ENCODE data around the gene ATE1. TPM values are rescaled to one million over a fixed set of nuclear protein-coding genes. Genes with fewer than 3 reads are reported as not detected.
A peak's percentile ranks its signal among the peaks of the same experiment; 100 is the strongest.
"Not testable (repeated sequence)": the region's sequence is repeated elsewhere in the genome, so short reads cannot be mapped to it uniquely, and the experiment has no call there.

ATE1 gene
- total and polyA plus RNA-seq, 9 donors, result 8.9 to 36.6 (median 31.2) TPM

GRCh38 chr10:121974535-121975294, 46.9 kb upstream of the ATE1 start, which contains the start of gene NSMCE4A:
Gene NSMCE4A (minus strand): TSS chr10:121975217. CDS start chr10:121975165, 52 bp downstream.
- Histone ChIP-seq H3K9me3 (no peaks in the 10 kb centered on the region), H3K27ac (peak within 1 kb of the TSS; percentile 92 to 93), H3K36me3 (no peaks in the 10 kb centered on the region), H3K27me3 (no peaks in the 10 kb centered on the region), H3K4me1 (ENCODE audit: insufficient read depth) (peaks cover 7% of the 10 kb centered on the region), H3K4me3 (peak within 1 kb of the TSS; percentile 80)
- 0 to 1% (median 0%) methylated on average over 49 to 101 of the region's 101 CpGs for WGBS, 3 donors
- intact Hi-C loops (cut with DNase I), result loop anchor here in 1 of 4 donors (10.0 kb wide), 1 partner anchor 140 kb away; no protein-coding TSS in a partner anchor
- TF ChIP-seq, protein P1, sequence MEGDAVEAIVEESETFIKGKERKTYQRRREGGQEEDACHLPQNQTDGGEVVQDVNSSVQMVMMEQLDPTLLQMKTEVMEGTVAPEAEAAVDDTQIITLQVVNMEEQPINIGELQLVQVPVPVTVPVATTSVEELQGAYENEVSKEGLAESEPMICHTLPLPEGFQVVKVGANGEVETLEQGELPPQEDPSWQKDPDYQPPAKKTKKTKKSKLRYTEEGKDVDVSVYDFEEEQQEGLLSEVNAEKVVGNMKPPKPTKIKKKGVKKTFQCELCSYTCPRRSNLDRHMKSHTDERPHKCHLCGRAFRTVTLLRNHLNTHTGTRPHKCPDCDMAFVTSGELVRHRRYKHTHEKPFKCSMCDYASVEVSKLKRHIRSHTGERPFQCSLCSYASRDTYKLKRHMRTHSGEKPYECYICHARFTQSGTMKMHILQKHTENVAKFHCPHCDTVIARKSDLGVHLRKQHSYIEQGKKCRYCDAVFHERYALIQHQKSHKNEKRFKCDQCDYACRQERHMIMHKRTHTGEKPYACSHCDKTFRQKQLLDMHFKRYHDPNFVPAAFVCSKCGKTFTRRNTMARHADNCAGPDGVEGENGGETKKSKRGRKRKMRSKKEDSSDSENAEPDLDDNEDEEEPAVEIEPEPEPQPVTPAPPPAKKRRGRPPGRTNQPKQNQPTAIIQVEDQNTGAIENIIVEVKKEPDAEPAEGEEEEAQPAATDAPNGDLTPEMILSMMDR (IDR thresholded peaks at IDR 0.05), result peak in 2 of 3 donors; percentile 55 to 73
- peak; percentile 22 for TF ChIP-seq POLR2A (IDR thresholded peaks at IDR 0.05)
- TF ChIP-seq EP300 (IDR thresholded peaks at IDR 0.05), result no peak
- peak; percentile 72 to 85 (median 79) for DNase-seq

DNA sequence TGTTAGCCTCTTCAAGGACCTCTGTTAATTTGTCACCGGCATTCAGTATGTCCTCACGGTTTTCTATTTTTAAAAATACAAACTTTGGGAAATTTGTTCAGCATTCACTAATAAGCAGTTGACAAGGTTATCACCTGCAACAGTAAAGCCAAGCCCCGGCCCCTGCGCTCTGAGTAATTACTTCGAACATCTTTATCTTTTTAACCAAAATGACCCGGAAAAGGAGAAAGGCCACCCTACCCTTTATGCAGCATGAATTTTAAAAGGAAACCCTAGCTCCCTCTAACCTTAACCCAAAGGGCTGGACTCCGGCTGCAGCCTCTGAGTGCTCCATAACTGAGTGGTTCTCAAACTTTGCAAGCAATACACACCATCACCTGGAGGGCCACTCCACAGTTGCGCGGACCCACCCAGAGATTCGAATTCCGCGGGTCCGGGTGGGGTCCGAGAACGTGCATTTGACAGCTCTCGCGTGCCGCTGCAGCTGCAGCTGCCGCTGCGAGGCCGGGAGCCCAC, 46.2 kb upstream of the ATE1 start:
- no peak for TF ChIP-seq POLR2A (IDR thresholded peaks at IDR 0.05)
- no peak for TF ChIP-seq EP300 (IDR thresholded peaks at IDR 0.05)
- TF ChIP-seq, protein P1 (IDR thresholded peaks at IDR 0.05), result peak in 1 of 3 donors; percentile 9
- Histone ChIP-seq H3K36me3 (no peaks in the 10 kb centered on the region), H3K27me3 (no peaks in the 10 kb centered on the region), H3K9me3 (no peaks in the 10 kb centered on the region), H3K4me3 (peak overlapping the region; percentile 80), H3K27ac (peak overlapping the region; percentile 92 to 93), H3K4me1 (ENCODE audit: insufficient read depth) (peaks cover 7% of the 10 kb centered on the region)
- intact Hi-C loops (cut with DNase I), result loop anchor here in 1 of 4 donors (10.0 kb wide), 1 partner anchor 141 kb away; no protein-coding TSS in a partner anchor
- WGBS, 3 donors, result 5 to 6% (median 6%) methylated on average over 21 of the region's 21 CpGs
- DNase-seq, result no peak

DNA sequence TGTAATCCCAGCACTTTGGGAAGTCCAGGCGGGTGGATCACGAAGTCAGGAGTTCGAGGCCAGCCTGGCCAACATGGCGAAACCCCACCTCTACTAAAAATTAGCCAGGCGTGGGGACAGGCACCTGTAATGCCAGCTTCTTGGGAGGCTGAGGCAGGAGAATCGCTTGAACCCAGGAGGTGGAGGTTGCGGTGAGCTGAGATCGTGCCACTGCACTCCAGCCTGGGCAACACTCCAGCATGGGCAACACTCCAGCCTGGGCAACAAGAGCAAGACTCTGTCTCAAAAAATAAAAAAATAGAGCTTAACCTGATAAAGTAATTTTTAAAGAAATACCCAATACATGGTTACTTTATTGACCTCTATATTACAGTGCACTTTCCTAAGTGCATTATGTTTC, 41.3 kb upstream of the ATE1 start:
- H3K9me3 ChIP-seq; intact Hi-C loops (cut with DNase I); H3K4me3 ChIP-seq; H3K36me3 ChIP-seq; DNase-seq; H3K27me3 ChIP-seq; H3K4me1 ChIP-seq (ENCODE audit: insufficient read depth); H3K27ac ChIP-seq: not testable (repeated sequence)
- 85 to 93% (median 86%) methylated on average over 8 of the region's 8 CpGs for WGBS, 3 donors

DNA sequence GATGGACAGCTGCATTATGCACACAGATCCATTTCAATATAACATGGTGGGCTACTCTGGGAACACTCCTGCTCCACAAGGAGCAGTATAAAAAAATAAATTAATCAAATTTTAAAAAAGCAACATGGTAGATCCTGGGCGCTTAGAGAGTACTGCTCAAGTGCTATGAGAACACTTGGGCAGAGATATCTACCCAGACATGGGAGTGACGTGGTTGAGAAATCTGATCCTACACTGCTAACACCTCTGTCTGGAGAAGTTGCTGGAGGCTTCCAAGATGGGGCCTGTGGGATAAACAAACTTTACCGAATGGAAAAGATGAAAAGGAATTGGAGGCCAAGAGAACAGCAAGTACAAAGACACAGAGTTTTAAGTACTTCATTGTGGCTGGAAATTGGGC, 38.2 kb upstream of the ATE1 start:
- Histone ChIP-seq H3K4me3 (no peak overlapping the region), H3K9me3 (no peaks in the 10 kb centered on the region), H3K27ac (no peak overlapping the region), H3K36me3 (no peaks in the 10 kb centered on the region), H3K4me1 (ENCODE audit: insufficient read depth) (no peaks in the 10 kb centered on the region), H3K27me3 (no peaks in the 10 kb centered on the region)
- no peak for DNase-seq
- intact Hi-C loops (cut with DNase I), result no loop called here
- 77 to 87% (median 85%) methylated on average over 3 of the region's 3 CpGs for WGBS, 3 donors
- no peak for TF ChIP-seq POLR2A (IDR thresholded peaks at IDR 0.05)
- TF ChIP-seq EP300 (IDR thresholded peaks at IDR 0.05), result no peak
- TF ChIP-seq, protein P1 (IDR thresholded peaks at IDR 0.05), result no peak

- no peak for TF ChIP-seq EP300 (IDR thresholded peaks at IDR 0.05)
- TF ChIP-seq, protein P1 (IDR thresholded peaks at IDR 0.05), result no peak
- no peak for TF ChIP-seq POLR2A (IDR thresholded peaks at IDR 0.05)
- H3K4me3 ChIP-seq, result no peak overlapping the region
- no peaks in the 10 kb centered on the region for H3K4me1 ChIP-seq (ENCODE audit: insufficient read depth)
- WGBS, 3 donors, result 75 to 93% (median 89%) methylated on average over 2 of the region's 2 CpGs
- no peak overlapping the region for H3K27ac ChIP-seq
- no peaks in the 10 kb centered on the region for H3K9me3 ChIP-seq
- intact Hi-C loops (cut with DNase I), result no loop called here
- no peak for DNase-seq
- H3K27me3 ChIP-seq, result no peaks in the 10 kb centered on the region
- no peaks in the 10 kb centered on the region for H3K36me3 ChIP-seq
Measured at GRCh38 chr10:121961456-121961855, 33.6 kb upstream of the ATE1 start.
